H1 (cell line): Measurements from ENCODE around the gene ELL. TPM values are rescaled to one million over a fixed set of nuclear protein-coding genes. Genes with fewer than 3 reads are reported as not detected.

ENCODE experiments used
- CTCF ChIA-PET: fragments of 300-600 bp; sonication (Branson Sonifier 250); formaldehyde crosslinking; loops from one replicate; lab custom pipeline; 2021; ENCODE audit not compliant: partially characterized antibody; lab: Charles Lee
- POLR2A ChIA-PET: fragments of 300-600 bp; sonication (Branson Sonifier 250); formaldehyde crosslinking; loops from one replicate; lab custom pipeline; 2021; ENCODE audit warnings: inconsistent platforms; ENCODE audit not compliant: partially characterized antibody; lab: Charles Lee
- DNase-seq, 2 experiments: peaks; one replicate each; pipeline versions ENCODE4 v3.0.0 to v3.0.0-alpha.2; 2010 to 2022; ENCODE audit warnings: low spot score in 2 of 2, low read depth in 1 of 2, mixed read lengths in 1 of 2
- FAIRE-seq: peaks from 2 replicates; lab custom pipeline; 2011; peaks lifted over from hg19 to GRCh38; lab: Jason Lieb, UNC
- H2AFZ ChIP-seq: 2 replicates; pipeline ENCODE4 v1.8.1; 2012; ENCODE audit warnings: low read length, inconsistent platforms
- H2AK5ac ChIP-seq: 2 replicates; pipeline ENCODE4 v1.6.1; 2013; ENCODE audit warnings: low read depth, low read length
- H2BK120ac ChIP-seq: replicated peaks from 2 replicates; pipeline ENCODE3; 2013; ENCODE audit warnings: low read depth, low read length, inconsistent platforms
- H2BK12ac ChIP-seq: 2 replicates; pipeline ENCODE4 v1.6.1; 2013; ENCODE audit warnings: low read depth, low read length
- H2BK15ac ChIP-seq: 2 replicates; pipeline ENCODE4 v1.6.1; 2013; ENCODE audit warnings: low read length
- H2BK20ac ChIP-seq: 2 replicates; pipeline ENCODE4 v1.6.1; 2013; ENCODE audit warnings: low read length
- H2BK5ac ChIP-seq: 2 replicates; pipeline ENCODE4 v1.6.1; 2013; ENCODE audit warnings: low read depth, low read length
- H3K14ac ChIP-seq: 2 replicates; pipeline ENCODE4 v1.6.1; 2013; ENCODE audit warnings: inconsistent platforms; ENCODE audit not compliant: insufficient read length
- H3K18ac ChIP-seq: 2 replicates; pipeline ENCODE4 v1.6.1; 2013; ENCODE audit warnings: low read length; ENCODE audit errors: extremely low read depth
- H3K23ac ChIP-seq: 2 replicates; pipeline ENCODE4 v1.6.1; 2013; ENCODE audit warnings: inconsistent platforms; ENCODE audit not compliant: insufficient read length
- H3K23me2 ChIP-seq: 2 replicates; pipeline ENCODE4 v1.6.1; 2013; ENCODE audit warnings: low read depth, low read length
- H3K27ac ChIP-seq: 2 replicates; pipeline ENCODE4 v1.6.1; 2011; ENCODE audit warnings: low read depth, low read length, inconsistent platforms
- H3K27me3 ChIP-seq, 4 experiments: replicated peaks in 1 of 4; 1 replicate in 1 of 4; 2 replicates in 3 of 4; pipeline versions ENCODE4 v1.6.1 to v1.8.1; 2011 to 2013; ENCODE audit warnings: low read length in 3 of 4, mild to moderate bottlenecking in 3 of 4, inconsistent platforms in 2 of 4, mixed read lengths in 2 of 4, moderate library complexity in 1 of 4; ENCODE audit not compliant: control insufficient read depth in 3 of 4, insufficient read depth in 3 of 4; ENCODE audit errors: extremely low read depth in 1 of 4
- H3K36me3 ChIP-seq, 4 experiments: 2 replicates each; pipeline versions ENCODE4 v1.6.1 to v1.8.1; 2011 to 2013; ENCODE audit warnings: mild to moderate bottlenecking in 4 of 4, low read length in 3 of 4, moderate library complexity in 2 of 4, control low read depth in 1 of 4, inconsistent platforms in 1 of 4; ENCODE audit not compliant: insufficient read depth in 4 of 4, control insufficient read depth in 2 of 4
- H3K4ac ChIP-seq: replicated peaks from 2 replicates; pipeline ENCODE3; 2013; ENCODE audit warnings: low read length, low read depth, mixed read lengths, inconsistent platforms; ENCODE audit not compliant: insufficient read length
- H3K4me1 ChIP-seq, 4 experiments: replicated peaks in 1 of 4; 1 replicate in 1 of 4; 2 replicates in 3 of 4; pipeline versions ENCODE4 v1.6.1 to v1.8.1; 2011 to 2013; ENCODE audit warnings: low read length in 3 of 4, inconsistent platforms in 2 of 4, mixed read lengths in 1 of 4; ENCODE audit not compliant: insufficient read depth in 4 of 4, control insufficient read depth in 3 of 4
- H3K4me2 ChIP-seq, 2 experiments: 2 replicates each; pipeline versions ENCODE4 v1.6.1 to v1.8.1; 2011 to 2013; ENCODE audit warnings: low read depth in 2 of 2, low read length in 2 of 2, control low read depth in 1 of 2, inconsistent platforms in 1 of 2, mild to moderate bottlenecking in 1 of 2; ENCODE audit not compliant: insufficient read depth in 1 of 2
- H3K4me3 ChIP-seq, 4 experiments: fragments of 200-600, 300-600 bp in 1 of 4; sonication (generic), shearing (Covaris generic), sonication (Bioruptor Twin) in 1 of 4; 2 replicates each; pipeline versions ENCODE4 v1.5.1 to v1.8.1; 2011 to 2016; ENCODE audit warnings: low read length in 4 of 4, low read depth in 3 of 4, control low read depth in 2 of 4, inconsistent platforms in 2 of 4, mild to moderate bottlenecking in 2 of 4, mixed read lengths in 1 of 4, moderate library complexity in 1 of 4; ENCODE audit not compliant: insufficient read depth in 2 of 4; ENCODE audit errors: extremely low read depth in 1 of 4
- H3K56ac ChIP-seq: replicated peaks from 2 replicates; pipeline ENCODE3; 2013; ENCODE audit warnings: low read depth, mild to moderate bottlenecking, mixed read lengths, low read length, inconsistent platforms; ENCODE audit not compliant: insufficient read length
- H3K79me1 ChIP-seq: 2 replicates; pipeline ENCODE4 v1.6.1; 2013; ENCODE audit warnings: low read depth, low read length, control low read depth
- H3K79me2 ChIP-seq, 2 experiments: 2 replicates each; pipeline versions ENCODE4 v1.6.1 to v1.8.1; 2012 to 2013; ENCODE audit warnings: low read length in 2 of 2, mild to moderate bottlenecking in 2 of 2, inconsistent platforms in 1 of 2; ENCODE audit not compliant: insufficient read depth in 2 of 2, control insufficient read depth in 1 of 2
- H3K9ac ChIP-seq, 4 experiments: replicated peaks in 1 of 4; 1 replicate in 1 of 4; 2 replicates in 3 of 4; pipeline versions ENCODE4 v1.6.1 to v1.8.1; 2011 to 2013; ENCODE audit warnings: low read depth in 3 of 4, low read length in 3 of 4, control low read depth in 2 of 4, mild to moderate bottlenecking in 2 of 4, moderate library complexity in 2 of 4, inconsistent platforms in 1 of 4; ENCODE audit errors: extremely low read depth in 1 of 4
- H3K9me3 ChIP-seq, 2 experiments: 2 replicates each; pipeline versions ENCODE4 v1.6.1 to v1.8.1; 2012 to 2013; ENCODE audit warnings: mild to moderate bottlenecking in 2 of 2, moderate library complexity in 2 of 2, control low read depth in 1 of 2, inconsistent platforms in 1 of 2, low read depth in 1 of 2, low read length in 1 of 2, mixed read lengths in 1 of 2; ENCODE audit not compliant: insufficient read depth in 2 of 2
- H4K20me1 ChIP-seq, 2 experiments: replicated peaks in 1 of 2; 2 replicates each; pipeline versions ENCODE3 to v1.8.1; 2011 to 2013; ENCODE audit warnings: inconsistent platforms in 2 of 2, low read length in 2 of 2, mild to moderate bottlenecking in 1 of 2; ENCODE audit not compliant: insufficient read depth in 2 of 2, control insufficient read depth in 1 of 2
- H4K5ac ChIP-seq: 2 replicates; pipeline ENCODE4 v1.6.1; 2013; ENCODE audit warnings: low read length, low read depth, mixed read lengths, inconsistent platforms; ENCODE audit not compliant: insufficient read length
- H4K8ac ChIP-seq: 2 replicates; pipeline ENCODE4 v1.8.0; 2013; ENCODE audit warnings: mild to moderate bottlenecking, moderate library complexity, low read length, inconsistent platforms; ENCODE audit not compliant: insufficient read depth; ENCODE audit errors: extremely low read depth
- H4K91ac ChIP-seq: replicated peaks from 2 replicates; pipeline ENCODE3; 2013; ENCODE audit warnings: low read length, mixed read lengths, inconsistent platforms; ENCODE audit not compliant: insufficient read length
- CHD1 ChIP-seq: IDR thresholded peaks from 2 replicates; pipeline ENCODE4 v1.6.1; 2012; ENCODE audit warnings: low read depth, low read length, improper control_type of control experiment
- CHD2 ChIP-seq: IDR thresholded peaks from 2 replicates; pipeline ENCODE4 v1.6.1; 2012; ENCODE audit warnings: low read length, improper control_type of control experiment
- KDM5A ChIP-seq: fragments of 200-600 bp; IDR thresholded peaks from 2 replicates; pipeline ENCODE4 v1.7.1; 2012; ENCODE audit warnings: mild to moderate bottlenecking, low read length, inconsistent platforms, mixed read lengths
- NANOG ChIP-seq: IDR thresholded peaks from 2 replicates; pipeline ENCODE4 v1.6.1; 2011; ENCODE audit warnings: low read length, low read depth, mild to moderate bottlenecking, inconsistent platforms; ENCODE audit not compliant: insufficient read depth, poor library complexity, severe bottlenecking
- RBBP5 ChIP-seq: IDR thresholded peaks from 2 replicates; pipeline ENCODE4 v1.7.1; 2012; ENCODE audit warnings: low read depth, mild to moderate bottlenecking, inconsistent platforms, low read length, moderate library complexity, borderline replicate concordance
- RFX5 ChIP-seq: IDR thresholded peaks from 2 replicates; pipeline ENCODE4 v1.6.1; 2011; ENCODE audit warnings: low read depth, low read length, improper control_type of control experiment, borderline replicate concordance
- SIX5 ChIP-seq: IDR thresholded peaks from 2 replicates; pipeline ENCODE4 v1.6.1; 2011; ENCODE audit warnings: mild to moderate bottlenecking, low read depth, low read length
- TAF7 ChIP-seq: optimal IDR thresholded peaks from 2 replicates; pipeline ENCODE3; 2011; ENCODE audit warnings: low read depth, mild to moderate bottlenecking, inconsistent platforms, low read length, moderate library complexity, borderline replicate concordance
- TEAD4 ChIP-seq: IDR thresholded peaks from 2 replicates; pipeline ENCODE4 v1.6.1; 2012; ENCODE audit warnings: low read depth, low read length, inconsistent platforms, mixed read lengths
- ZNF274 ChIP-seq: IDR thresholded peaks from 2 replicates; pipeline ENCODE4 v1.7.0; 2012; ENCODE audit warnings: low read length, borderline replicate concordance; ENCODE audit errors: extremely low read depth
- WGBS, 2 experiments: shearing (Covaris generic) in 1 of 2; methylation state at CpG; one replicate each; pipeline versions ENCODE4 v1.1.6 to v1.1.7; 2013 to 2015; ENCODE audit warnings: low lambda C conversion rate in 2 of 2, mixed read lengths in 2 of 2, inconsistent platforms in 1 of 2, low coverage in 1 of 2, missing lambda C conversion rate in 1 of 2; ENCODE audit not compliant: insufficient replicate concordance in 2 of 2, insufficient coverage in 1 of 2, insufficient read length in 1 of 2; ENCODE audit errors: extremely low coverage in 1 of 2, missing lambda C conversion rate in 1 of 2; 5-methylcytosine and 5-hydroxymethylcytosine counted together
- polyA plus RNA-seq, 7 experiments: library from polyadenylated mRNA; depleted of rRNA in 3 of 7; stranded (reverse) in 5 of 7; unstranded in 2 of 7; fragments of >200 nt in 5 of 7; fragments of 200-250 nt in 2 of 7; gene quantifications; 1 replicate in 5 of 7; 2 replicates in 1 of 7; 4 replicates in 1 of 7; pipeline versions ENCODE4 v1.2.1 to v1.2.3, GENCODE V29; 2011 to 2013; ENCODE audit warnings: missing spikeins in 2 of 7, mixed read lengths in 2 of 7
- total RNA-seq: library from RNA; stranded (reverse); fragmentation: NEBNext Ultra II Directional; extraction: Animal tissue kit (Norgen Biotek cat#: 25700); gene quantifications from 2 replicates; pipeline ENCODE4 v1.2.1, GENCODE V29; 2021

The ELL gene
- total and polyA plus RNA-seq, 2 of the 8 experiments (the other 6 are each of a cell fraction or from before 2014, with no cell fraction given) = 5.2 to 10.5 TPM

GRCh38 chr19:18466354-18466753, 55.5 kb downstream of the ELL start:
- H3K79me1 ChIP-seq = peaks cover 4% of the 10 kb centered on the region
- CTCF ChIA-PET = interaction anchor here (0.6 to 3.0 kb wide), 27 partner anchors 9 to 381 kb away, joined by 3 to 21 read pairs (median 4); partner anchors contain the start of gene FKBP8
- H3K4me3 ChIP-seq = no peak overlapping the region
- H2BK12ac ChIP-seq = no peak overlapping the region; the same call in 1 of the 2 replicates
- no peak overlapping the region for H3K14ac ChIP-seq
- TF ChIP-seq KDM5A (no peak), TEAD4 (no peak), ZNF274 (no peak), NANOG (no peak), CHD1 (no peak), RBBP5 (no peak), CHD2 (no peak), SIX5 (no peak), RFX5 (no peak), TAF7 (no peak)
- H4K91ac ChIP-seq = no peak overlapping the region
- no peak overlapping the region for H3K18ac ChIP-seq
- no peaks in the 10 kb centered on the region for H3K79me2 ChIP-seq
- no peak overlapping the region for H2BK120ac ChIP-seq
- peaks cover 0 to 3% (median 1%) of the 10 kb centered on the region in 4 experiments; a peak in 1 of 8 replicates for H3K36me3 ChIP-seq
- no peak for DNase-seq
- H3K56ac ChIP-seq = no peak overlapping the region
- no peak overlapping the region for H3K27ac ChIP-seq
- no peaks in the 10 kb centered on the region for H3K27me3 ChIP-seq
- peaks cover 8% of the 10 kb centered on the region; the same call in 1 of the 2 replicates for H3K23me2 ChIP-seq
- H2BK5ac ChIP-seq = no peak overlapping the region; the same call in 1 of the 2 replicates
- no peak overlapping the region for H2AFZ ChIP-seq
- no peak for FAIRE-seq
- H3K4me1 ChIP-seq = peaks cover 0 to 1% (median 0%) of the 10 kb centered on the region in 4 experiments; a peak in 2 of 7 replicates
- WGBS, 2 experiments = 96% methylated on average over 11 of the region's 11 CpGs; no CpG with 5 or more reads in 1 of the 2 experiments
- no peak overlapping the region for H3K23ac ChIP-seq
- POLR2A ChIA-PET = interaction anchor here (1.2 kb wide), 1 partner anchor 28 kb away, joined by 3 read pairs; no protein-coding TSS in a partner anchor
- no peak overlapping the region for H2BK20ac ChIP-seq
- H3K9ac ChIP-seq = no peak overlapping the region
- H3K9me3 ChIP-seq = no peaks in the 10 kb centered on the region
- H4K20me1 ChIP-seq = peaks cover 11 to 21% of the 10 kb centered on the region in 2 experiments
- no peak overlapping the region for H2BK15ac ChIP-seq
- H3K4me2 ChIP-seq = no peak overlapping the region
- no peak overlapping the region for H3K4ac ChIP-seq
- no peak overlapping the region for H2AK5ac ChIP-seq
- H4K5ac ChIP-seq = no peak overlapping the region
- no peak overlapping the region for H4K8ac ChIP-seq
